ENCODE data around the gene GJB5.
A peak's percentile ranks its signal among the peaks of the same experiment; 100 is the strongest.

The GJB5 gene

DNA sequence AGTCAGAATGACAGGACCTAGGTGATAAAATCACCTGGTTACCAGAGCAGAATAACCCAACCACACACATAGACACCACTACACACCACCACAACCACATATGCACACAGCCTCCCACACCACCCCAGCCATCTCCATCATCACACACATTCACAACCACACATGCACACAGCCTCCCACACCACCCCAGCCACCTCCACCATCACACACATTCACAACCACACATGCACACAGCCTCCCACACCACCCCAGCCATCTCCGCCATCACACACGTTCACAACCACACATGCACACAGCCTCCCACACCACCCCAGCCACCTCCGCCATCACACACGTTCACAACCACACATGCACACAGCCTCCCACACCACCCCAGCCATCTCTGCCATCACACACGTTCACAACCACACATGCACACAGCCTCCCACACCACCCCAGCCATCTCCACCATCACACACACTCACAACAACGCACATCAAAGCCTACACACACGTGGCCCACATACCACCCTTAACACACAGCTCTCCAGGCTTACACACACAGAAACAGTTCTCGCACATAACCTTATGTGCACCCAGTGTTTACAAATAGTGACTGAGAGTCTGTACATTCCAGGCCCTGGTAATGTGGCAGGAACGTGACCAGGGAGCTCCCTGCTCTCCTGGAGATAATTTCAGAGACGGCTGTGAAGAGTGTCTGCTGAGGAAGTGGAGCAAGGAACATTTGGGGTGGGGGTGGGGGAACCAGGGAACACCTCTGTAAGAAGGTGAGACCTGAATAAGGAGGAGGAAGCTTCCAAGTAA, 22.9 kb downstream of the GJB5 start:
- DNase-seq = no peak

DNA sequence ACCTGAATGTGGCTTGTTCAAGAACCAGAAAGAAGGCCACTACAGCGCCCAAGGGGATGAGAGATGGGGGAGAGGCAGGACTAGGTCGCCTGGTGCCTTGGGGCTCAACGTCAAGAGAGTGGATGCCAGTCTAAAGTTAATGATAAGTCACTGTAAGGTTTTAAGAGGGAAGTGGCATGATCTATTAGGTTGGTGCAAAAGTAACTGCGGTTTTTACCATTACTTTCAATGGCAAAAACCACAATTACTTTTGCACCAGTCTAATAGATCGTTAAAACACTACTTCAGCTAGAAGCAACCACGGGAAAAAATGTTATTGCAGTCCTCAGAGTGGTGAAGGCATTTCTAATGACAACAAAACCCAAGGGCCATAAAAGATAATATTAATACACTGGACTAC, 23.5 kb downstream of the GJB5 start:
- DNase-seq = no peak

DNA sequence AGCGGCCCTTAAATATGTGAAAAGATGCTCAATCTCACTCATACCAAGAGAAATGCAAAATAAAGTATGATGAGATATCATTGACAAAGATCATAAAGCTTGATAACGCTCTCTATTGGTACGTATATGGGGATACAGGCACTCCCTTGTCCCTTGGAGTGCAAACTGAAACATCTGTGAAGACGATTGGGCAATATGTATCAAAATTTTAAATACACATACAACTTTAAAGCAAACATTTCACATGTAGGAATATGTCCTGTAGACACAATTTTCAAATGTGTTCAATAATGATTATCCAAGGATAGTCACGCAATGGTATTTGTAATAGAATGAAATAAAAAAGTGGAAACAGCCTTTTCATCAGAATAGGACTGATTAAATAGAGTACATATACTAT, 24.2 kb downstream of the GJB5 start:
- no peak for DNase-seq

DNA sequence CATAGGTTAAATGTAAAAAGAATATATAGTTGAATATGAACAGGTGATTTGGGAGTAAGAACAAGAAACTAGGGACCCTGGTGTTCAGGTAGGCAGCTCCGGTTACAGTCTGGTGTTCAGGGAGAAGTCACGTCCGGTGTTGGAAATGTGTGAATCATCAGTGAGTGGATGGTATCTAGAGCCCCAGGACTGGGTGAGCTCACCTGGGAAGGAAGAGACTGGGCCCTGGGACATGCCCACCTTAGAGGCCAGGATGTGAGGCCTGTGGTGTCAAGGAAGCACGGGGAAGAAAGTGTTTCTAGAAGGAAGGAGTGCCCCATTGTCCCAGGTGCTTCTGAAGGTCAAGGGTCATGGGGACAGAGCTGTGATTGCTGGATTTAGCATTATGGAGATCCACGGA, 24.7 kb downstream of the GJB5 start:
- no peak for DNase-seq

DNA sequence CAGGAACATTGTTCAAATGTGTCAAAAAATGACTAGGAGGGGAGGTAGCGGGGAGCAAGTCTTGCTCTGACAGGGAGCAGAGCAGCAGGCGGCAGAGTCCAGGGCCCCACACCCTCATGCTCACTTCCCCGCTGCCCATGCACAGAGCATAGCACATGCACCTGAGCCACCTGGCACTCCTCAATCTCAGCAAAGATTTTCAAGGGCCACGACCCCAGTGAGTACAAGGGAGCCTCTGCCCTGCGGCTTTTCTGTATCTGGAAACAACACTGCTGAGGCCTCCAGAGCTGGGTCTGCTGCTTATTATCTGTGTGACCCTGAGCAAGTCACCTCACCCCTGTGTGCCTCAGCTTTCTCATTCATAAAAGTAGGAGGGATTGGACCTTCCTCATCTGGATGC, 25.1 kb downstream of the GJB5 start:
- no peak for DNase-seq

DNA sequence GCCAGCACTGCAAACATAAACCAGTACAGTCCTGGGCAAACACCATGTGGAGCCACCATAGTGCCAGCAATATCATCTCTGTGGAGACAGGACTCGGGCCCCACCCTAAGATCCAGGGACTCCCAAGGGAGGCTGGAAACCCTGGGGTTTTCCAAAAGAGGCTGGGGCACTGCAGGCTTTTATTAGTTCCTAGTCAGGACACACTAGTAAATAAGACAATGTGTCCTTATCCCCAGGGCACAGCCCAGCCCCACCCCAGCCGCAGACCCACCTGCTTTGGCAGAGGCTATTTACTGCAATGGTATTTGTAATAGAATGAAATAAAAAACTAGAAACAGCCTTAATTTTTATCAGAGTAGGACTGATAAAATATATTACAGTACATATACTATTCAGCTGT, 25.7 kb downstream of the GJB5 start:
- no peak for DNase-seq

DNA sequence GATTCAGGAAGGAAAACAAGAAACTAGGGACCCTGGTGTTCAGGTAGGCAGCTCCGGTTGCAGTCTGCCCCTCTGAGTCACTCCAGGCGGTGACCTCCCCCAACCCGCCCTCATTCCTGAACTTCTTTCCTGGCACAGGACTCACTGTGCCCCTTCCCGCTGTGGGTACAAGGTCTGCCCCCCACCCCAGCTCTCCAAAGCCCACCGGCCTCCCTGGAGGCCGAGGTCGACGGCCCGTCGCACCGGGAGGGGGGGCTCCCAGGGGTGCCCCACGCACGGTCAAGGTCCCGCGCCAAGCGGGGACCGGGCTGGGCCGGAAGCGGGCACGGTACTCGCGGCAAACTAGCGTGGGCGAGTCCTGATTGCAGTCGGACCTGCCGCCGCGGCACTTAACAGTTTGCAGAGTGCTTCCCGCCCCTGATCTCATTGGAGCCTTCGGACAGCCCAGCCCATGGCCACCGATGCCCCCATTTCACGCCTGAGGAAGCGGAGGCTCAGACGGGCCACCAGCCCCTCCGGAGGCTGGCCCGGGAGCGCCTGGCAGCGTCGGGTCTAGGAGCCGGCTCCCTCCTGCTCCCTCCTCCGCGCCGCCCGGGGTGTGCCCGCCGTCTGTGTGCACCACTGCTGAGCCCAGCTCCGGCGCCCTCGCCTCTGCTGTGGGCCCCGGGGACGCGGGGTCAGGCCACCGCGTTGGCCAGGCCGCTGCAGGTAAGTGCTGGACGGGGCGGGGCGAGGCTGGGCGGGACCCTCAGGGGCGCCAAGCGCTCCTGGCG, 26.4 kb downstream of the GJB5 start, which contains the start of gene GJB3:
Gene GJB3, plus strand, starts transcription at position 144 of the 773 bp plus-strand sequence. CDS start 3,549 bp downstream, outside the sequence.
- no peak for DNase-seq

DNA sequence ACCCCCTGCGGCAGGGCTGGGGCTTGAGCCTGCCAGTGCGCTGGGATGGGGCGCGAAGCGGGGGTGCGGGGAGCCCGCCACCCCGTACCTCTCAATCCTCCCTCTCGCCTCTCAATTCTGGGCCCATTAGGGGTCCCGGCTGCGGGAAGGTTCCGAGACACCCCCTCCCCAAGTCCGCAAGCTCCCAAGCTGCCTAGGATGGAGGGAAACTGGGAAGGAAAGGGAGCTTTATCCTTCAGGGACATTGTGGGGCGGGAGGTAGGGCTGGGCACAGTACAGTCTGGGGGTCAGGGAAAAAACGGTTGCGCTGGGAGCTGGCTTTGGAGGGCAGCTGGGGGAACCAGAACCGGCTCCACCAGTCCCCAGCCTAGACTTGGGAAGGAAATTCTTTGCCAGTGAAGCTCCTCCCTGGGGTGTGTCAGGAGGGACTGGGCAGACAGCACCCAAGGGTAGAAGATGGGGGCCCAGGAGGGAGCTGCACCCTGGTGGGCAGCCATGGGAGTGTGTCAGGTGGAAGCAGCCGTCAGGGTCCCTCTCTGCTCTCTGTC, 27.1 kb downstream of the GJB5 start:
- DNase-seq = no peak

DNA sequence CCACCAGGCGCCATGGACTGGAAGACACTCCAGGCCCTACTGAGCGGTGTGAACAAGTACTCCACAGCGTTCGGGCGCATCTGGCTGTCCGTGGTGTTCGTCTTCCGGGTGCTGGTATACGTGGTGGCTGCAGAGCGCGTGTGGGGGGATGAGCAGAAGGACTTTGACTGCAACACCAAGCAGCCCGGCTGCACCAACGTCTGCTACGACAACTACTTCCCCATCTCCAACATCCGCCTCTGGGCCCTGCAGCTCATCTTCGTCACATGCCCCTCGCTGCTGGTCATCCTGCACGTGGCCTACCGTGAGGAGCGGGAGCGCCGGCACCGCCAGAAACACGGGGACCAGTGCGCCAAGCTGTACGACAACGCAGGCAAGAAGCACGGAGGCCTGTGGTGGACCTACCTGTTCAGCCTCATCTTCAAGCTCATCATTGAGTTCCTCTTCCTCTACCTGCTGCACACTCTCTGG, 29.9 kb downstream of the GJB5 start:
- DNase-seq = no peak

DNA sequence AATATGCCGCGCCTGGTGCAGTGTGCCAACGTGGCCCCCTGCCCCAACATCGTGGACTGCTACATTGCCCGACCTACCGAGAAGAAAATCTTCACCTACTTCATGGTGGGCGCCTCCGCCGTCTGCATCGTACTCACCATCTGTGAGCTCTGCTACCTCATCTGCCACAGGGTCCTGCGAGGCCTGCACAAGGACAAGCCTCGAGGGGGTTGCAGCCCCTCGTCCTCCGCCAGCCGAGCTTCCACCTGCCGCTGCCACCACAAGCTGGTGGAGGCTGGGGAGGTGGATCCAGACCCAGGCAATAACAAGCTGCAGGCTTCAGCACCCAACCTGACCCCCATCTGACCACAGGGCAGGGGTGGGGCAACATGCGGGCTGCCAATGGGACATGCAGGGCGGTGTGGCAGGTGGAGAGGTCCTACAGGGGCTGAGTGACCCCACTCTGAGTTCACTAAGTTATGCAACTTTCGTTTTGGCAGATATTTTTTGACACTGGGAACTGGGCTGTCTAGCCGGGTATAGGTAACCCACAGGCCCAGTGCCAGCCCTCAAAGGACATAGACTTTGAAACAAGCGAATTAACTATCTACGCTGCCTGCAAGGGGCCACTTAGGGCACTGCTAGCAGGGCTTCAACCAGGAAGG, 30.5 kb downstream of the GJB5 start:
- DNase-seq = no peak

DNA sequence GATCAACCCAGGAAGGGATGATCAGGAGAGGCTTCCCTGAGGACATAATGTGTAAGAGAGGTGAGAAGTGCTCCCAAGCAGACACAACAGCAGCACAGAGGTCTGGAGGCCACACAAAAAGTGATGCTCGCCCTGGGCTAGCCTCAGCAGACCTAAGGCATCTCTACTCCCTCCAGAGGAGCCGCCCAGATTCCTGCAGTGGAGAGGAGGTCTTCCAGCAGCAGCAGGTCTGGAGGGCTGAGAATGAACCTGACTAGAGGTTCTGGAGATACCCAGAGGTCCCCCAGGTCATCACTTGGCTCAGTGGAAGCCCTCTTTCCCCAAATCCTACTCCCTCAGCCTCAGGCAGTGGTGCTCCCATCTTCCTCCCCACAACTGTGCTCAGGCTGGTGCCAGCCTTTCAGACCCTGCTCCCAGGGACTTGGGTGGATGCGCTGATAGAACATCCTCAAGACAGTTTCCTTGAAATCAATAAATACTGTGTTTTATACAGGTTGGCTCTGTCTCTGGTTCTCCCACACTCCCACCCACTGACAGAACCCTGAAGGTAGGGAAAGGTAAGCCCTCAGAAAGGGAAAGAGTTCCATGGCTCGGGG, 31.1 kb downstream of the GJB5 start:
- no peak for DNase-seq

DNA sequence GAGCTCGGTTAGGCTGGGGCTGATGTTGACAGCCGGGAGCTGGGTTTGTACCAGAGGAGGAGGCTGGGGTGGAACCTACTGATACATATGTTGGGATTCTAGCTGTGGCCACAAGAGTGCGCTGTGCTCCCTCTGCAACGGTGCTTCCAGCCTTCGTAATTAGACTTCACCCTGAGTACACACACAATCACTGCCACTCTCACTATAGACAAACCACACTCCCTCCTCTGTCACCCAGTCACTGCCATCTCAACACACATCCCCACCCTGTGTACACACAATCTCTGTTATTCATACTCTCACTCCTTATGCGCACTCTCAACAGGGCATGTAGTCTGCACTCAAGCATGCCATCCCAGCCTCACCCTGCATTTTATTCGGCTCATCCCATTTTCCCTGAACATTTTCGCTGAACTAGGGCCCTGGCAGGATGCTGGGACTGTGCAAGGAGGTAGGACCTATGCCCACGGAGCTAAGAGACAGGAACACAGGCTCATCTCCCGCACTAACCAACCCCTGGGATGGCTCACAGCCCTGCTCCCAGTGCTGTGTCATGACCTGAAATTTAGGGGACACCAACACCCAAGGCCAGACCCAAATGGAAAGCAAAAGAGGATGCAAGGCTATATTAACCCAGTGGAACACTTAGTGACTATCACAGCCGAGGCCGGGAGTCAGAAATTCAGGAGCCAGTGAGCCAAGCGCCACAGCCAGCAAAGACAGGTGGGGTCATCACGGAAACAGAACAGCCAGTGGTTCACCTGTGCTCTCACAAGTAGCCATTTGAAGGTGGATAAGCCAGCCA, 31.9 kb downstream of the GJB5 start:
- DNase-seq = peak; percentile 65

DNA sequence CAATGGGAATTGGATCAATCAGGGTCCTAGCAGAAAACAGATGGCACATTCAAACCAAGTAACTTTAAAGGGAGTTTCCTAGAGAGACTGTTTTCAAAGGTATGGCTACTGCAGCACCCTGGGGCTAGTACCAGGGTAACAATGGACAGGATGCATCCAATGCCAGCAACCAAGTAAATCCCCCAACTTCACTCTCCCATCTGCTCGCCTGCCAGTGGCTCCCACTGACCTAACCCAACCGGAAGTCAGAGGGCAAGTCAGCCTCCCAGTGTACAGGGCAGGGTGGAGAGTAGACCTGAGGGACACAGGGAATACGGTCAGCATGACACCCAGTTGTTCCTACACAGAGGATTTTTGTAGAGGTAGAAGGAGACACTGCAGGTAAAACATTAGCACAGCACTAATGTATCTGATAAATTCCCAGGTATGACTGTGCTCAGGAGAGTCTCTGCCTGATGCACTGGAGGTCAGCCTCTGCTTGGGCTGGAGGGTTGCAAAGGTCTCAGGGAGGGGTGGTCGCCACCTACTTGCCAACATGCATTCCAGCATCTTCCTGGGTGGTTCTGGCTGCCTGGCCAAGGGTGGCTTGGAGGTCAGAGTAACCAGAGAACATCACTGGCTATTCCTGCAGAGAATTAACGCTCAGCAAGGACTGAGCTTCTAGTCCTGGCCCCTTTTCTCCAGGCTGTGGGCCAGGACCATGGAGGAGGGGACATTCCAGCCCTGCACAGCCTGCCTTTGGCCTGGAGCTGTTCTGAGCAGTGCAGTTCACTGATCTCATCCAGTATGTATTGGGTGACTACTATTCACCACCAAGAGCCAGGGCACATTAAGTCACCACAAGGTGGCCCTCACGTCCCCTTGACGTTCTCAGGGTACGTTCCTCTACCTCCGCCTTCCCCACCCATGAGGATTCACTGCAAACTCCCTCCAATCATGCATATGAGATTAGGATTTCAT, 32.9 kb downstream of the GJB5 start:
- no peak for DNase-seq

DNA sequence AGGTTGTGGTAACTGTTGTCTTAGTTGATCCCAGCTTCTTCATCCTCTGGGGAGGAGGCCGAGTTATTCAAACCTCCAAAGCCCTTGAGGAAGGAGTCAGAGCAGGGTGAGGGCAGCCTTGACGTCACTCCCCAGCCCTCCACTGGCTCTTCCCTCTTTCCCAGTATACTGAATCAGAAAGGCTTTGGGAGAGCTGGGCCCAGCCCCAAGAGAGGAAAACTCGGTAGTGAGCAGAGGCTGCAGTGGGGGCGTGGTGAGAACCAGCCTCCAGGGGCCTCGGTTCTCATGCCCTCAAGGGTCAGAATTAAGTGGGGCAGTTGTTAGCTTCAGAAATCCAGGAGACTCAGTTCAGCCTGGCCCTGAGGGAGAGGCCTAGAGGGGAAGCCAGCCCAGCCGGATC, 36.1 kb downstream of the GJB5 start:
- DNase-seq = no peak

DNA sequence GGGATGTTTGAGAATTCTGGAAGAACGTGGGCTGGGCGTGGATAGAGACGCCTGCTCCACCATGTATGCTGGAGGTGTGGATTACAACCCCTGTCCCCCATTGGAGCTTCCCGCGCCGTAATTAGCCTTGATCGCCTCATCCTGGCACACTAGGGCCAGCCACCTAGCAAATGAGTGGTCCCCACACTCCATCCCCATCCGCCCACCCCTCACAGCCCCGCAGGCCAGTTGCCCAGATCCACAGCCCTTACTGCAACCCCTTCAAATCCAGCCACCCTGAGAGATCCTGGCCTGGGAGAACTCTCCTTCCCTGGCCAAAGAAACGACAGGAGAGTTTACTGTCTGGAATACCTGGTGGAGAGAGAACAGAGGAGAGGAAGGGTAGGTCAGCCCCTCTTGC, 37.6 kb downstream of the GJB5 start:
- no peak for DNase-seq

DNA sequence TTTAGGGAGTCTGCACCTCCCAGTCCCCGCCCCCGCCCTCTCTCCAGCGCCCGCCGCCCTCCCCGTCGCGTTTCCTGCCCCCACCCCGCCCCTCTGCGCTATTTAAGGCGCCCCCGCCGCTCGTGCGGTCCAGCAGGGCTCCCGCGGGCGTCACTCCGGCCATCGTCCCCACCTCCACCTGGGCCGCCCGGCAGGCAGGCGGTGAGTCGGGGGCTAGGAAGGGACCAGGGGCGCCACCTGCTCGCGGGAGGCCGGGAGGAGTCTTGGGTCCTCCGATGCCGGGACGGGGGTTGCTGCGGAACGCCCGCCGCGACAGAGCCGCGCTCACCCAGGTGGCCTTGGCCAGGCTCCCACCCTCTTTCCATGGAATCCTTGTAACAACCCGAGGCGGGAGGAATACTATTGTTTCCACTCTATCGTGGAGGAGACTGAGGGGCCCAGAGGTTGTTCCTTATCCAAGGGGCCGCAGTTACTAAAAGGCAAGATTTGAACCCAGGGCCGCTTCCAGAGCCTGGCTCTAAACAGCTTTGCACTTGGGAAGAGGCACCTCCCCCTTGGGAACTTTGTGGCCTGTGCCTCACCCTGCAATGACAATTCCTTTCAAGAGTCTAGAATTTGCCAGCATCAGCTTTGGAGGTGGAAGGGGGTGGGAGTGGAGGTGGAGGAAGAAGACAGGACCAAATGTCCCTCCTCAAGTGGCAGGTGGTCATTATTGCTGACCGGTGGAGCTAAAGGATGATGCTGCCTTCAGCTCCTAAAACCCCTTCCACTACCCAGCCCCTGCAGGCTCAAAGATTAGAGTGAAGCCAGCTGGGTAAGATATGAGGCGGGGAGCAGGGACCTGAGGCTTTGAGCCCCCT, 38.3 kb downstream of the GJB5 start, which contains the start of gene GJA4:
Gene GJA4, plus strand, starts transcription at position 132 of the 860 bp plus-strand sequence. CDS start 1,215 bp downstream, outside the sequence.
- no peak for DNase-seq

DNA sequence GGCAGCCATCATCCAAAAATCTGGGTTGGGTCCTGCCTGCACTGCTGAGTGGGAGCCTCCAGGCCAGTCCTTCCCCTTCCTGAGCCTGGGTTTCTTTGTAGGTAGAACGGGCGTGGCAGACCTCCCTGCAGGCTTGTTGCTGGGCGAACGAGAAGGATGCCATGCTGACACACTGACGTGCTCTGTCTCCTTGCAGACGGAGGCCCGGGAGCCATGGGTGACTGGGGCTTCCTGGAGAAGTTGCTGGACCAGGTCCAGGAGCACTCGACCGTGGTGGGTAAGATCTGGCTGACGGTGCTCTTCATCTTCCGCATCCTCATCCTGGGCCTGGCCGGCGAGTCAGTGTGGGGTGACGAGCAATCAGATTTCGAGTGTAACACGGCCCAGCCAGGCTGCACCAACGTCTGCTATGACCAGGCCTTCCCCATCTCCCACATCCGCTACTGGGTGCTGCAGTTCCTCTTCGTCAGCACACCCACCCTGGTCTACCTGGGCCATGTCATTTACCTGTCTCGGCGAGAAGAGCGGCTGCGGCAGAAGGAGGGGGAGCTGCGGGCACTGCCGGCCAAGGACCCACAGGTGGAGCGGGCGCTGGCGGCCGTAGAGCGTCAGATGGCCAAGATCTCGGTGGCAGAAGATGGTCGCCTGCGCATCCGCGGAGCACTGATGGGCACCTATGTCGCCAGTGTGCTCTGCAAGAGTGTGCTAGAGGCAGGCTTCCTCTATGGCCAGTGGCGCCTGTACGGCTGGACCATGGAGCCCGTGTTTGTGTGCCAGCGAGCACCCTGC, 39.3 kb downstream of the GJB5 start:
- no peak for DNase-seq

DNA sequence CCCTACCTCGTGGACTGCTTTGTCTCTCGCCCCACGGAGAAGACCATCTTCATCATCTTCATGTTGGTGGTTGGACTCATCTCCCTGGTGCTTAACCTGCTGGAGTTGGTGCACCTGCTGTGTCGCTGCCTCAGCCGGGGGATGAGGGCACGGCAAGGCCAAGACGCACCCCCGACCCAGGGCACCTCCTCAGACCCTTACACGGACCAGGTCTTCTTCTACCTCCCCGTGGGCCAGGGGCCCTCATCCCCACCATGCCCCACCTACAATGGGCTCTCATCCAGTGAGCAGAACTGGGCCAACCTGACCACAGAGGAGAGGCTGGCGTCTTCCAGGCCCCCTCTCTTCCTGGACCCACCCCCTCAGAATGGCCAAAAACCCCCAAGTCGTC, 39.9 kb downstream of the GJB5 start:
- no peak for DNase-seq

DNA sequence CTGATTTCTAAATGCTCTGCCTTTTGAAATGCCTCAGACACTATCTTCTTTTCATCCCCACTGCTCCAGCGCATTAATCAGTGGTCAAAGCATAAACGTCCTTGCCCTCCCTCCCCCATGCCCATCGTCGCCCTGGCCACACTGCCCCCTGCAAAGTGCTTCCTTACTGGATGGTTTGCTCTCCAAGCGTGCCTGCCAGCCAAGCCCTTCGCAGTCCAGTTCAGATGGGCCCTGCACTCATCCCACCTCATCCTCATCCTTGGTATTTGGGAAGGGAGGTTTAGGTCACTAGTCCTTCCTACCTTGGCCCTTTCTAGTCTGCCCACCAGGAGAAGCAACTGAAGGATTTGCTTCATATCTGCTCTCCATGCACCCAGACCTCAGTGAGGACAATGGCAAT, 41.1 kb downstream of the GJB5 start:
- no peak for DNase-seq
